ENCODE data around the gene MSH3.
"Not testable (repeated sequence)": the region's sequence is repeated elsewhere in the genome, so short reads cannot be mapped to it uniquely, and the experiment has no call there.

The MSH3 gene

DNA sequence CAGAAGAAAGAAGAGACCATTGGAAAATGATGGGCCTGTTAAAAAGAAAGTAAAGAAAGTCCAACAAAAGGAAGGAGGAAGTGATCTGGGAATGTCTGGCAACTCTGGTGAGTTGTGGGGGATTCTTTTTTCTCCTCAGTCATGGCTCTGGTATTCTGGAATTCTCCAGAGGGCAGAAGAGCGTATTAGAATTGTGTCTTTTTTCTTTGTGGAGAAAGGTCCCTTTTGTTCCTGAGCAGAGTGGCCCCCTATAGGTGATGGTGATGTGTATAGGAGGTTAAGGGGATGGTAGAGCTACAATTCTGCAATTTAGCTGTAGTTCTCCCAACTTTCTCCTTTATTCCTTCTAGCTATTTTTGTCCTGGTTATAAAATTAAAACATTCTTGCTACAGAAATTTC, 2.0 kb downstream of the MSH3 start:
- DNase-seq (ENCODE audit: low spot score), result peak; percentile 17

DNA sequence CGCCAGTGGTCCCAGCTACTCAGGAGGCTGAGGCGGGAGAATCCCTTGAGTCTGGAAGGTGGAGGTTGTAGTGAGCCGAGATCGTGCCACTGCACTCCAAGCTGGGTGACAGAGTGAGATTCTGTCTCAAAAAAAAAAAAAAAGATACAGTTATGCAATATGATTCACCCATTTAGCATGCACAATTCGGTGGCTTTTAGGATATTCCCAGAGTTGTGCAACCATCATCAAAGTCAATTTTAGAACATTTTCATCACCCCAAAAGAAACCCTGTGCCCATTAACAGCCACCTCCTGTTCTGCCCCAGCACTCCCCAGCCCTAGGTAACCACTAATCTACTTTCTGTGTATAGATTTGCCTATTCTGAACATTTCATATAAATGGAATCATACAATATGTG, 4.7 kb downstream of the MSH3 start:
- DNase-seq (ENCODE audit: low spot score), result no peak

DNA sequence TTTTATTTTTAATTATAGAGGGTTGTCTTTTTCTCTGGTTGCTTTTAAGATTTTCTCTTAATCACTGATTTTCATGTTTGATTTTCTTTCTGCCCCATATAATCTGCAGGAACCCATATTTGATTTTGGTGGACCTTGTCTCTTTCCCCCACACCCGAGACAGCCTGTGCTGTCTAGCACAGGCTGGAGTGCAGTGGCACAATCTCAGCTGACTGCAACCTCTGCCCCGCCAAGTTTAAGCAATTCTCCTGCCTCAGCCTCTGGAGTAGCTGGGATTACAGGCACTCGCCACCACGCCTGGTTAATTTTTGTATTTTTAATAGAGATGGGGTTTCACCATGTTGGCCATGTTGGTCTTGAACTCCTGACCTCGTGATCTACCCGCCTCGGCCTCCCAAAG, 6.2 kb downstream of the MSH3 start:
- DNase-seq (ENCODE audit: low spot score), result not testable (repeated sequence)

DNA sequence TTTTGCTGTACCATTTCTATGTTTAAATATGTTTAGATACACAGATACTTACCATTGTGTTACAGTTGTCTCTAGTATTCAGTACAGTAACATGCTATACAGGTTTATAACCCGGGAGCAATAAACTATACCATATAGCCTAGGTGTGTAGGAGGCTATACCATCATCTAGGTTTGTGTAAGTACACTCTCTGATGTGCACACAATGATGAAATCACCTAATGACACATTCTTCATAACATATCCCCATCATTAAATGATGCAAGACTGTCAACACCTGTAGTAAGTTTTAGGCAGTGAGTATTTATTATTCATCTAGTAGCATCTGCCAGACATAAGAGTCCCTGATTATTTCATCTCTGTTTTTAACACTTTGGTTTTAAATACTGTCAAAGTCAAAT, 7.7 kb downstream of the MSH3 start:
- peak; percentile 36 for DNase-seq (ENCODE audit: low spot score)

DNA sequence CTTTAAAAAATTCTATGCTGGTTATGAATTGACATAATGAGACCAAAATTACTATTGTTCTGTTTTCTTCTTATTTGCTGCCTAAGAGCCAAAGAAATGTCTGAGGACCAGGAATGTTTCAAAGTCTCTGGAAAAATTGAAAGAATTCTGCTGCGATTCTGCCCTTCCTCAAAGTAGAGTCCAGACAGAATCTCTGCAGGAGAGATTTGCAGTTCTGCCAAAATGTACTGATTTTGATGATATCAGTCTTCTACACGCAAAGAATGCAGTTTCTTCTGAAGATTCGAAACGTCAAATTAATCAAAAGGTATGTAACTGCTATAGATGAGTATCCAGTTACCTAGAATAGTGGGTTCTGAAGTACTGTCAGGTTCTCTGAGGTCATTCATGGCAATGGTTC, 10.6 kb downstream of the MSH3 start:
- no peak for DNase-seq (ENCODE audit: low spot score)

DNA sequence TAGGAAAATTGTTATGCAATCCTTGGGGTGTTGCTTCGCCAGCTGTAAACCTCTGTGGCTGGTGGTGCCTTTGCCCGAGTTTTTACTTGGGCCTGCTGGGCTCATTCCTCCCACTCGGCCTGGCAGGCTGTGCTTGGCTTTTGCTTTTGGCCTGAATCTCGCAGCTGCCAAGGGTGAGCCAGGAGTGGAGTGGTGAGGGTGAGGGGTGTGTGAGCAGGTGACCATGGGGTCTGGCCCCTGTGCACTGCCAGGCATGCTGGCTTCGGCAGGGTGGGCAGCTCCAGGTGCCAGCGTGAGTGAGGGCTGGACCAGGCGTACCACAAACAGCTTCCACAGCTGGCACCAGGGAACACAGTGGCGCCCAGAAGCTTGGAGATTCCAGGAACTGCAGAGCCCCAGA, 12.9 kb downstream of the MSH3 start:
- DNase-seq (ENCODE audit: low spot score), result no peak

DNA sequence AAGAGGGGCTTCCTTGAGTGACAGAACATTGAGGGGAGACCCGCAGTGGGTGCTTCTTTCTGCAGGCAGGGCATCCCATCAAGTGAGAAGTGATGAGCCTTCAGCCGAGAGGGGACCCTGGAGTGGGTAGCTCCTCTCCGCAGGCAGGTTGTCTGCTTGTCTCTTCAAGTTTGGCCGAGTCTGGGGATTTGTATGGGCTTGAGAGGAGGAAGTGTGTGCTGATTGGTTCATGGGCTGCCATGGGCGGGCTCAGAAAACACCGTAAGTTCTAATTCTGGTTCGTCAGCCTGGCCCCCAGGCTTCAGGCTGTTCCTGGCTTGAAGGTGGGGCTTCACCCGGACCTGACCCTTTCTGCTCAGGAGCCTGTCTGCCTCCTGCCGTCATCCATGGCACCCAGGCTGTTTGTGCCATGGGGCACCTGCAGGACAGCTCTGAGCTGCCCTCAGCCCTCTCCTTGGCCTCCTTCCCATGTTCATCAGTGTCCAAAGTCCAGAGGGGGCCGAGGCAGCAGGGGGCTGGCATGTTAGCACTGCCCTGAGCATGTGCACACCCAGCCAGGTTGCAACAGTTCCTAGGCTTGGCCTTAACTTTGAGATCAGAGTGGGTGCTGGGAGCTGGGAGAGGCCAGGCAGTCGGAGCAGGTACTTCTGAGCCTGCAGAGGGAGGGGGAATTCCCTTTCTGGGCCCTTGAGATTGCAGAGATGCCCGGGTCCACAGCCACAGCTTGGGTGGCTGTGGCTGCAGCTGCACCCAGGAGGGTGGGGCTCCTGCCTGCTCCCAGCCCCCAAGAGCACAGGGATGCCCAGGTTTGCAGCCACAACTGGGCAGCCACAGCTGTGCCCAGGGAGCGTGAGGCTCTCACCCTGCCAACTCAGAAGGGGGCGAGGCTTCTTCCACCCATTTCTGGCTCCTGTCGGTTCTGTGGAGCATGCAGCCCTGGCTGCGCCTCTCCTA, 13.8 kb downstream of the MSH3 start:
- DNase-seq (ENCODE audit: low spot score), result no peak

DNA sequence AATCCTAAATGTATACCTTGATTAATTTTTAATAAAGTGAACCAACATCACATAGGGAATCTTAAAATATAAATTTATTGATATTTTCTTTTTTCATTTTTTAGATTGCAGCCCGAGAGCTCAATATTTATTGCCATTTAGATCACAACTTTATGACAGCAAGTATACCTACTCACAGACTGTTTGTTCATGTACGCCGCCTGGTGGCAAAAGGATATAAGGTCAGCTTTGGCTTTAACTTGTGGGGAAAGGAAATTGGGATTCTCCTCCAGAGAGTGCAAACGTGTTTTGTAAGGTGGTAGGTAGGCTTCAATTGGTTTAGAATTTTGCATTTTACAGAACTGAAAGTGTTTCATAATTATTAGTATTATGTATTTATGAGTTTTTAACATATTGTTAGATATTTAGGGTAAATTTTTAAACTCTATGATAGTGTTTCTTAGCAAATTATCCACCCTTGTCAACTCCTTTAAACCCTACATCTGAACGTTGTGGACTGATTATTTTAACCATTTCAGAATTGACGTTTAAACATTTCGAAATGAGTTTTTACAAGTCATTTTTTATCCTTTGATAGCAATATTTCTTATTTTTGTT, 17.8 kb downstream of the MSH3 start:
- DNase-seq (ENCODE audit: low spot score), result peak; percentile 67

DNA sequence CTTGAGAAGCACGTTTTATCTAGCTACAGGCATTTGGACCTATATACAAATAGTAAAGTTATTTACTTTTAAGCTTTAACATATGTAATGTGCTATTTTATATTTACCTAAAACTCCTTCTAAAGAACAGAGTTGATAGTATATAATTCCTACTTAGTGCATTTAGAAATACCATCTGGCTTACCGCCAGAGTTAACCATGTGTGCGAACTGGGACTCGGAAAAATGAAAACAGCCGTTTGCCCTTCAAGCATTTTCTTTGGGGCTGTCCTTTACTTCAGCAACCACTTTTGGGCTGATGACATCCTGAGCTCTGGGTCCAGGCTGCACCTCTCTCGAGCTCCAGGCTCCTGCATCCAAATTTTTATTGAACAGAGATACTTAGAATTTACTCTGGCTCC, 22.3 kb downstream of the MSH3 start:
- DNase-seq (ENCODE audit: low spot score), result no peak

DNA sequence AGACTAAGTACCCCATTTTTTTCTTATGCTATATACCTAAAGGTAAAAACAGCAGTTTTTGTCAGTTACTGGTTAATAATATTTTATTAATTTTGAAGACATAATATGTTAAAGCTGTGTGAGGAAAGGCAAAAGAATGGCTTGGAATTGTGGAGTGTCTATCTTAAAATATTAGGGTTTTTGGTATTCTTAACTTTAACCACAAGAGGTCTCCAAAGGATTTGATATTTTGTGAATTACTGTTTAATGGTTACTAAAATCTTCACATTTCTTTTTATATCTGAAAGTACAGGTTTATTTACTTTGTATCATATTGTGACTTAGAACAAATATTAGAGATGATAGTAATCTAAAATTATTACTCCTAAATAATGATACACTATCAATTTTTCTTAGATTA, 32.3 kb downstream of the MSH3 start:
- peak; percentile 9 for DNase-seq (ENCODE audit: low spot score)

DNA sequence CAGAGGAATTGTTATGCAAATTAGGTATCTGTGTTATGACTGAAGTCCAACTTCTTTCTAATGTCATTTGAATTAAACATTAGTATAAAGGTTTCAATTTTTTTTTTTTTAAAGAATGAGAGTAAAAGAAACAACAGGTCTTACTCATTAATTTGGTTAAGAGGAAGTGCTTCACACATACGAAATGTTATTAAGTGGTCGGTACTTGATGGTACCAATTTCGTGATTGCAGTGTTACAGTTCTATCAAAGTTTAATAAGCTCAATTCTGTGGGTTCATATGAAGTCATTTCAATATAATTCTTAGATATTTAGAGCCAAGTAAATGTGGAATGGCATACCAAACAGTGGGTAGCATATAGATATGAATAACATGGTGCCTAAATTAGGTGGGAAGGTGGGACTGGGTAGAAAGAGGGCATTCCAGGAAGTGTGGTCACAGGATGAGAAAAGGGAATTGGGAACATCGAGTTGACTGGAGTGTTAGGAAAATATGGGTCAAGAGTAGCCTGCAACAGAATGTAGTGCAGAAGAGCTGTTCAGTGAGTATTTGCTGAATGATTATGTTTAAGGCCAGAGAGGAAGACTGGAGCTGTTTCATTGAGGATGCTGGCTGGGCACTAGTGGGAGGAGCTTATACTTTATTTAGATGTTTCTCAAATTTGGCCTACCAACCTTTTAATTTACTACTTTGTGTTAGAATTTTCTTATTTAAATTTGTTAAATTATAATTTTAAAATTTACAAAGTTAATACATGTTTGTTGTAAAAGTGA, 34.4 kb downstream of the MSH3 start:
- DNase-seq (ENCODE audit: low spot score), result no peak

DNA sequence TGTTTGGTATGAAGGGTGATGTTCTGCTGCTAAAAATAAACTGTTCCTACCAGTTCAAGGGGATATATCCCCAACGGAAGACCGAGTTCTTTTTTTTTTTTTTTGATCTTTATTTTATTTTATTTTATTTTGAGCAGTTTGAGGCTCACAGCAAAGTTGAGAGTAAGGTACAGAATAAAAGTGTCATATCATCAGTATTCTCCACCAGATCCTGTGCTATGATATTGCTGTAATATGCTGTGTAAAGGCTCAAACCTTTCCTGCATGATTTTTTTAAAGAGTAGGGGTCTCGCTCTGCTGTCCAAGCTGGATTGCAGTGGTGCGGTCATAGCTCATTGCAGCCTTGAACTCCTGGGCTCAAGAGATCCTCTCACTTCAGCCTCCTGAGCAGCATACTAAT, 35.2 kb downstream of the MSH3 start:
- DNase-seq (ENCODE audit: low spot score), result no peak

DNA sequence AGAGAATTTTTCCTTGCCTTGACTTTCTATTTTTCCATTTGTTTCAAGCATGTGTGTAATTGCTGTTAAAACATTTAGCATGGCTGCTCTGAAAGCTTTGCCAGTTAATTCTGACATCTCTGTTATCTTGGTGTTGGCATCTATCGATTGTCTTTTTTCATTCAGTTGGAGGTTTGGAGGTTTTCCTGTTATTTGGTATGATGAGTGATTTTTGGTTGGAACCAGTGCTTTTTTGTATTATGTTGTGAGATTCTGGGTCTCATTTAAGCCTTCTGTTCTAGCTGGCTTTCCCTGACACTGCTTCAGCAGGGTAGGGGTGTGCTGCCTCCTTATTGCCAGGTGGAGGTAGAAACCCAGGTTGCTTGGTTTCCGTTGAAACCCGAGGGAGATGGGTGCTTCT, 41.2 kb downstream of the MSH3 start:
- no peak for DNase-seq (ENCODE audit: low spot score)

DNA sequence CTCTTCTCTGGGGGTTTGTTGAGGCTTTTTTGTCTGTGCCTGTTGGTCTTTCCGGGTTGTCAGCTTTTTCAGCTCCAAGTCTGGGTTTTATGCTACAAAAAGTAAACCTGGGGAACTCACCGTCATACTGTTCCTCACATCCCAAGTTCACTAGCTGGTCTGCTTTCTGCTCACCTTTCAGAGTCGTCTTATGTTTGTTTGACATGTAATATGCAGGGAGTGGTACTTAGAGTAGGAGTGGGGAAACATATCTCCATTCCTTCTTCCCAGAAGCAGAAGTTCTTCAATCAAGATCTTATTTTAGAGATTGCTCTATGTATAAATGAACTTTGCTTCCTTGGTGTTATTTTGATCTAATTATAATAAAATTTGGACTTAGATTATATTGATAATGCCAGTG, 42.0 kb downstream of the MSH3 start:
- DNase-seq (ENCODE audit: low spot score), result no peak

DNA sequence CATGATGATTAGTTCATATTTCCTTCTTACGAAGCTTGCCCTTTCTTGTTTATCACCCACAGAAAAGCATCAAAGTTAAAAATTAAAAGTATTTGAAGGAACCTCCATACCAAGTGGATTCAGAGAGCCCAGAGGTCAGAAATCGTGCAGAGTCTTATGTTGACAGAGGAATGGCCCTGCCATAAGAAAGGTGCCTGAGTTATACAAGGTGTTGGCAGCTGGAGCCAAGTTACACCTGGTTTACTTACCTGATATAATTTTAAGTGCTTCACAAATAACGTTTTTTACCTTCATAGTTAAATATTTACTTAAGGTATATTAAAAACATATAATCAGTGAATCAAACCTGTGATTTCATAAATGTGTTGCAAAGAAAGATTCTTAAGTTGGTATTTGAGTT, 42.6 kb downstream of the MSH3 start:
- no peak for DNase-seq (ENCODE audit: low spot score)

DNA sequence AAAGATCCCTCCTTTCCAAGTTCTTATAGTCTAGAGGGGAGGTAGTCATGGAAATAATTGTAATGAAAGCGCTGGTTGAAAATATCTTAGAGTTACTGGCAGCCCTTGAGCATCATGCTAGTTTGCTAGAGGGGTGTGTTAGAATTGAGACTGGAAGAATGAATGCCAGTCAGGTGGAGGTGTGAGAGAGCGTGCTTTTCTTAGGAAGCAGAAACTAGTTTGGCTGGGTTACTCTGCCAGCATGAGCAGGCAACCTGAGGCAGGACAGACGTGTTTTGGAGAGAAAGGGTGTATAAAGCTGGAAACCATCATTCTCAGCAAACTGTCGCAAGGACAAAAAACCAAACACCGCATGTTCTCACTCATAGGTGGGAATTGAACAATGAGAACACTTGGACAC, 43.9 kb downstream of the MSH3 start:
- DNase-seq (ENCODE audit: low spot score), result no peak

DNA sequence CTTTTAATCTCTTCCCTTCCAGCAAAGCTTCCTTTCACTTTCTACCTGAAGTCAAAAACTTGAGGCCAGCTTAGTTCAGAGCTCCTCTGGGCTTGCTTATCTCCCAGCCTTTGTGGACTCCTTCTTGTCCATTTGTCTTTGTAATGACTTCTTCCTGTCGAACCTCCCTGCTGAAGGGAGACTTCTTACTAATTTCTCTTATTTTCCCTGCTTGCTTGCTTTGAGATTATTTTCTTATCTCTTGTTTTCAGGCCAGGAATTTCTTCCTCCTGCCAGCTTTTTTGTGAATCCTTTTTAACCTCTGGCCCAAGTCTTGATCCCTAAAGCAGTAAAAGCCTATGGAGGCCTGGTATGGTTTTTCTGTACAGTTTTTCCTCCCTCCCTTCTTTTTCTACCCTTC, 47.1 kb downstream of the MSH3 start:
- DNase-seq (ENCODE audit: low spot score), result no peak

DNA sequence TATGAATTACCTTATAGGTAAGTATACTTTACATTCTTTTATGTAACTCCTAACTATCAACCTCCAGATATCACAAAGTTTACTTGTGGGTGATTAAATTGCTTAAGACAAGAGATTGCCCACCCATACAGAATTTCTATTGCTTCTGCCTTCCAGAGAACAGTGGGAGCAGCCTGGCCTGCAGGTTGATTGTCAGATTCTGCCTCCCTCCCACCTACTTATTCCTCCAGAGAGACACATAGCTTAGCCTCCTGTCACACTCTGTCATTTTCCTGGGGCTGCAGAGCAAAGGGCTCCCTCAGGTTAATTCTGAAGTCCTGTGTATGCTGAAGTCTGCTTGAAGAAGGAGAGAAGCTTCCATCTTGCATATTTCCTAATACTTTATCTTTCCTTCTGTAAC, 48.8 kb downstream of the MSH3 start:
- DNase-seq (ENCODE audit: low spot score), result no peak

DNA sequence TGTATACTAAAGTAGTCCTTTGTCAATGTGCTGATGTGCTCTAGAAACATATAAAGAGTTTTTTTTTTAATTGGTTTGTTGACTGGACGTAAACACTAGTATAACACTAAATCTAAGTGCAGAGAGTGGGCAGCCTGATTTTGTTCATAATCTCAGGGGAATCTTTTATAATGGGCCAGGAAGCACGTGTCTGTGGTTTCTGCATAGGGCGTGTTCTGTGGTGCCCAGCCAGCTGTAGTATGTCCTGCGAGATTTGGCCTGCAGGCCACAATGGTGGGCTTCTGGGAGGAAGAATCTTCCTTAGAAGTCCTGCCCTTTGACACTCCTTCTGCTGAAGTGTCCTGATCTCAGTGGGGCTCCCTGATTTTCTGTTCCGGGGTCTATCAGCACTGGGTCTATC, 49.3 kb downstream of the MSH3 start:
- peak; percentile 21 for DNase-seq (ENCODE audit: low spot score)

DNA sequence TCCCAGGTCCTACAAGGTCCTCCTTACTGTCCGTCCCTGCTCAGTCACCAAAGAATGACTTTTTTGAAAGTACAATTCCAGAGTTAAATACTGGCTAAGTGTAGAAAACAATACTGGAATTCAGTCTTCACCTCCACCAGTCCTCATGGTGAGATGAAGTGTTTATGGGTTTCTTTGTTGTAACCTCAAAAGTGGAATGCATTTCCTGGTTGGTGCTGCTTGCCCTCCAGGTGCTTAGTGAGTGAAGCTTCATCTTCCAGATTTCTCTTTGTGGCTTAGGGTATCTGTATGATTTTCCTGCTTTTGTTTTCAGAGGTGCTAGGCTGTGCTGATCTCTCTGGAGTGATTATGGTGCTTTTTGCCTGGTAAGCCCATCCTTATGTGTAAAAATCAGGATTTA, 49.8 kb downstream of the MSH3 start:
- DNase-seq (ENCODE audit: low spot score), result peak; percentile 5

DNA sequence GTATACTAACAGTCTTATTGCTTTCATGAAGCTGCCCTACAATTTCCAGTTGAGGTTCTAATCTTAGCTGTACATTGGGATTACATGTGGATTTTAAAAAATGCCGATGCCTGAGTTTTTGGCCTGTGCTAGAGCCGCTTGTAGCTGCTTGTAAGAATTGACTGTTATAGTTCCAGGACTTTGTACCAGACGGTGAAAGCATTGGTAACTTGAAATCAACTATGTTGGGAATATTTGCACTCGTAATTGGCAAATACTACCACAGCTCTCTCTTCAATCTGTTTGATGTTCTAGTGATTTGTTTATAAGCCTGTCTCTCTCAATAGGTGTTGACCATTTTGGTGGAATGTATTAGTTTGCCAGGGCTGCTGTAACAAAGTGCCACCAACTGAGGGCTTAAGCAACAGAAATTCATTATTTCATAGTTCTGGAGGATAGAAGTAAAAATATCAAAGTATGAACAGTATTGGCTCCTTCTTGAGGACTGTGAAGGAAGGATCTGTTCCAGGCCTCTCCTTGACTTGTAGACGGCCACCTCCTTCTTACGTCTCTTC, 50.8 kb downstream of the MSH3 start:
- no peak for DNase-seq (ENCODE audit: low spot score)

DNA sequence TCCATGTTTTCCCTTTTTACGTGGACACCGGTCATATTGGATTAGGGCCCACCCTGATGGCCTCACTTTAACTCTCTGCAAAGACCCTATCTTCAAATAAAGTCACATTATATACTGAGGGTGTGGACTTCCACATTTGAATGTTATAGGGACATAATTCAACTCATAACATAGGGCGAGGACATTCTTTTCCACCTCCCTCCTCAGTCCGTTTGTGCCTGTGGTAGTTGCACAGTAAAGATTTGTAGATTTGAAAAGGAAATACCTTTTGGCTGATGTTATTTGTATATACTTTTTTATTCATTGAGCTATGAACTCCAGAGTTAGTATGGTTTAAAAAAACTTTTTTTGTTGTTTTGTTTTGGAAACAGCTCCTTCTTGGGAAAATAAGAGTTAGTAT, 51.3 kb downstream of the MSH3 start:
- no peak for DNase-seq (ENCODE audit: low spot score)

Data from SW480 (cell line).